Progenitor cell of endocrine pancreas (in vitro differentiated cells): Measurements from ENCODE around the gene PDE1C. TPM values are rescaled to one million over a fixed set of nuclear protein-coding genes. Genes with fewer than 3 reads are reported as not detected.
"Not testable (repeated sequence)": the region's sequence is repeated elsewhere in the genome, so short reads cannot be mapped to it uniquely, and the experiment has no call there.

Source experiments
- DNase-seq: peaks from one replicate; pipeline ENCODE4 v3.0.0; 2021; ENCODE audit warnings: low spot score; ENCODE audit not compliant: unreplicated experiment
- H3K27ac Mint-ChIP-seq: 2 replicates; pipeline ENCODE4 v1.8.0; 2021; ENCODE audit warnings: mild to moderate bottlenecking, moderate library complexity, mixed read lengths
- H3K27me3 Mint-ChIP-seq: 2 replicates; pipeline ENCODE4 v1.8.0; 2021; ENCODE audit warnings: mixed read lengths
- H3K36me3 Mint-ChIP-seq: 2 replicates; pipeline ENCODE4 v1.8.0; 2022; ENCODE audit warnings: mixed read lengths; ENCODE audit not compliant: insufficient read depth
- H3K4me1 Mint-ChIP-seq: 2 replicates; pipeline ENCODE4 v1.8.0; 2021; ENCODE audit warnings: low read depth, mixed read lengths
- H3K4me3 Mint-ChIP-seq: 2 replicates; pipeline ENCODE4 v1.8.0; 2021; ENCODE audit warnings: low read depth, mild to moderate bottlenecking, moderate library complexity, mixed read lengths
- H3K9me3 Mint-ChIP-seq: 2 replicates; pipeline ENCODE4 v1.8.0; 2021; ENCODE audit warnings: low read depth, mixed read lengths
- CTCF ChIP-seq: fragments of 200-600 bp; sonication (generic); IDR thresholded peaks from one replicate; pipeline ENCODE4 v1.5.0; 2021; ENCODE audit warnings: antibody characterized with exemption, mild to moderate bottlenecking; ENCODE audit not compliant: unreplicated experiment
- total RNA-seq: library from RNA; stranded (reverse); gene quantifications from 2 replicates; pipeline ENCODE4 v1.2.1, GENCODE V29; 2021

PDE1C gene
- total RNA-seq, 1 donor from 2014 or later: 1.7 TPM

- DNase-seq: no peak
- Mint-ChIP-seq H3K4me1 (peaks cover 14% of the 10 kb centered on the region), H3K27ac (no peak overlapping the region), H3K27me3 (peaks cover 11% of the 10 kb centered on the region), H3K36me3 (no peaks in the 10 kb centered on the region), H3K4me3 (no peak overlapping the region), H3K9me3 (peaks cover 4% of the 10 kb centered on the region)
- no peak for TF ChIP-seq CTCF
Observed at GRCh38 chr7:32022966-32023365, 47.2 kb downstream of the PDE1C start.

GRCh38 chr7:32020551-32021159, 49.6 kb downstream of the PDE1C start:
- Mint-ChIP-seq H3K4me1 (peaks cover 11% of the 10 kb centered on the region), H3K9me3 (peaks cover 10% of the 10 kb centered on the region), H3K36me3 (no peaks in the 10 kb centered on the region), H3K27ac (no peak overlapping the region), H3K4me3 (no peak overlapping the region), H3K27me3 (peaks cover 8% of the 10 kb centered on the region)
- no peak for DNase-seq
- TF ChIP-seq CTCF: no peak

- DNase-seq: no peak
- no peaks in the 10 kb centered on the region for H3K36me3 Mint-ChIP-seq
- peaks cover 17% of the 10 kb centered on the region for H3K9me3 Mint-ChIP-seq
- no peak for TF ChIP-seq CTCF
- peak overlapping the region; percentile 85 for H3K27ac Mint-ChIP-seq
- H3K4me3 Mint-ChIP-seq: no peak overlapping the region
- peaks cover 10% of the 10 kb centered on the region for H3K4me1 Mint-ChIP-seq
- H3K27me3 Mint-ChIP-seq: peaks cover 3% of the 10 kb centered on the region
Observed at GRCh38 chr7:32018845-32019578, 51.2 kb downstream of the PDE1C start.

- H3K27ac Mint-ChIP-seq: no peak overlapping the region
- H3K4me1 Mint-ChIP-seq: peaks cover 10% of the 10 kb centered on the region
- TF ChIP-seq CTCF: no peak
- peaks cover 3% of the 10 kb centered on the region for H3K36me3 Mint-ChIP-seq
- no peak overlapping the region for H3K4me3 Mint-ChIP-seq
- no peak for DNase-seq
- H3K27me3 Mint-ChIP-seq: no peaks in the 10 kb centered on the region
- peaks cover 29% of the 10 kb centered on the region for H3K9me3 Mint-ChIP-seq
Observed at GRCh38 chr7:32015133-32015532, 55.1 kb downstream of the PDE1C start.

- not testable (repeated sequence) for H3K4me1 Mint-ChIP-seq, H3K27ac Mint-ChIP-seq, DNase-seq, H3K4me3 Mint-ChIP-seq, H3K27me3 Mint-ChIP-seq, H3K36me3 Mint-ChIP-seq
- peaks cover 28% of the 10 kb centered on the region for H3K9me3 Mint-ChIP-seq
Observed at GRCh38 chr7:32013471-32013870, 56.7 kb downstream of the PDE1C start.

- H3K27ac Mint-ChIP-seq: no peak overlapping the region
- H3K9me3 Mint-ChIP-seq: peaks cover 14% of the 10 kb centered on the region
- DNase-seq: no peak
- H3K36me3 Mint-ChIP-seq: peaks cover 6% of the 10 kb centered on the region
- TF ChIP-seq CTCF: no peak
- no peak overlapping the region for H3K4me3 Mint-ChIP-seq
- H3K27me3 Mint-ChIP-seq: no peaks in the 10 kb centered on the region
- H3K4me1 Mint-ChIP-seq: peaks cover 6% of the 10 kb centered on the region
Observed at GRCh38 chr7:32005577-32005976, 64.6 kb downstream of the PDE1C start.
